ENCODE data around the gene MRPL20.

- no peak for TF ChIP-seq EP300 (IDR thresholded peaks at IDR 0.05)
- no peak for TF ChIP-seq POLR2A (IDR thresholded peaks at IDR 0.05)
- TF ChIP-seq CTCF (IDR thresholded peaks at IDR 0.05), result no peak
Observed at GRCh38 chr1:1387098-1388077, 19.7 kb downstream of the MRPL20 start.

All from suprapubic skin (tissue), 3 donors.